GM12864 (cell line): Measurements from ENCODE around the gene ECHDC1.
"Not testable (repeated sequence)": the region's sequence is repeated elsewhere in the genome, so short reads cannot be mapped to it uniquely, and the experiment has no call there.

Experiments used
- DNase-seq: peaks from one replicate; pipeline ENCODE4 v3.0.0-alpha.2; 2011; ENCODE audit warnings: low read depth
- H3K4me3 ChIP-seq: 2 replicates; pipeline ENCODE4 v1.5.1; 2011; ENCODE audit warnings: mild to moderate bottlenecking, low read depth, low read length, control low read depth
- TF ChIP-seq, protein P1 (sequence below): IDR thresholded peaks from 2 replicates; pipeline ENCODE4 v1.5.1; 2011; ENCODE audit warnings: low read depth, mild to moderate bottlenecking, moderate library complexity, low read length, control low read depth, inconsistent platforms; ENCODE audit errors: missing control alignments

The ECHDC1 gene, protein sequence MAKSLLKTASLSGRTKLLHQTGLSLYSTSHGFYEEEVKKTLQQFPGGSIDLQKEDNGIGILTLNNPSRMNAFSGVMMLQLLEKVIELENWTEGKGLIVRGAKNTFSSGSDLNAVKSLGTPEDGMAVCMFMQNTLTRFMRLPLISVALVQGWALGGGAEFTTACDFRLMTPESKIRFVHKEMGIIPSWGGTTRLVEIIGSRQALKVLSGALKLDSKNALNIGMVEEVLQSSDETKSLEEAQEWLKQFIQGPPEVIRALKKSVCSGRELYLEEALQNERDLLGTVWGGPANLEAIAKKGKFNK

DNA sequence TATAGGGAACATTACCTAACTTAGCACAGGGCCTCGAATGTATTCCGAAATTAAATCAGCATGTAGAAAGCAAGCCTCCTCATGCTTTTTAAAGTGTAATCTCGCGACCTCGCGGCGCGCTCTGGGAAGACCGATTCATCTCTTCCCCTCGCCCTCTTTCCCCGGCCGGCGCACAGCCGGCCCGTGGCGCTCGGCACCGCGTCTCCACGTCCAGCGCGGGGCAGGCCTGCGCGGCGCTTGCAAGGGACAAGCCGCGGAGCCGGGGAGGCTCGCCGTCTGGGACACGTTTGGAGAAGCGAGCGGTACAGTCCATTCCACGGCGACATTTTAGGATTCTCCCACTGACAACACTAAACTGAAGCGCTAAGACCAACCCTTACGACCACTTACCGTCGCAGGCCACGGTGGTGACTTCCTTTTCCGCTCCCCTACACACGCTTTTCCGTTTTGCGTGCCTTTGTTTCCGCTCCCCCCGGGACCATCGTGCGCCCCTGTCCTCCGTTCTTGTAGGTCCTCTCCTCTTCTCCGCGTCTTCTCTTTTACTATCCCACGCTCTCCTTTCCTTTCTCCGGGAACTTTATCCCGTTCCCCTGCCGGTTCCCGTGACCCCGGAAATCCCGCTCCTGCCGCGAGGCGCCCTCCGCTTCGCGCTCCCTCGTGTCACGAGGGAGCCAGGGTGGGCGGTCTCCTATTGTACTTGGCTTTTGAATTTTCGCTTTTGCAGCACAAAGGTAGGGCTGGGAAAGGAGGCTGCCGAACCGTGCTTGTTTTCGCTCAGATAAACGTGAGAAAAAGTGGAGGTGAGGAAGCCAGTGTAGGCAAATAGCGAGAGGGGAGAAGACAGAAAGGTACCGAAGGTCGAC lies at the start of gene ECHDC1:
TSS of gene ECHDC1 (minus strand) at position 664 of the 863 bp plus-strand sequence. CDS start 12,581 bp downstream, outside the sequence.
- H3K4me3 ChIP-seq, result peak within 1 kb of the TSS; percentile 75
- TF ChIP-seq, protein P1, sequence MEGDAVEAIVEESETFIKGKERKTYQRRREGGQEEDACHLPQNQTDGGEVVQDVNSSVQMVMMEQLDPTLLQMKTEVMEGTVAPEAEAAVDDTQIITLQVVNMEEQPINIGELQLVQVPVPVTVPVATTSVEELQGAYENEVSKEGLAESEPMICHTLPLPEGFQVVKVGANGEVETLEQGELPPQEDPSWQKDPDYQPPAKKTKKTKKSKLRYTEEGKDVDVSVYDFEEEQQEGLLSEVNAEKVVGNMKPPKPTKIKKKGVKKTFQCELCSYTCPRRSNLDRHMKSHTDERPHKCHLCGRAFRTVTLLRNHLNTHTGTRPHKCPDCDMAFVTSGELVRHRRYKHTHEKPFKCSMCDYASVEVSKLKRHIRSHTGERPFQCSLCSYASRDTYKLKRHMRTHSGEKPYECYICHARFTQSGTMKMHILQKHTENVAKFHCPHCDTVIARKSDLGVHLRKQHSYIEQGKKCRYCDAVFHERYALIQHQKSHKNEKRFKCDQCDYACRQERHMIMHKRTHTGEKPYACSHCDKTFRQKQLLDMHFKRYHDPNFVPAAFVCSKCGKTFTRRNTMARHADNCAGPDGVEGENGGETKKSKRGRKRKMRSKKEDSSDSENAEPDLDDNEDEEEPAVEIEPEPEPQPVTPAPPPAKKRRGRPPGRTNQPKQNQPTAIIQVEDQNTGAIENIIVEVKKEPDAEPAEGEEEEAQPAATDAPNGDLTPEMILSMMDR, result no peak
- no peak for DNase-seq

DNA sequence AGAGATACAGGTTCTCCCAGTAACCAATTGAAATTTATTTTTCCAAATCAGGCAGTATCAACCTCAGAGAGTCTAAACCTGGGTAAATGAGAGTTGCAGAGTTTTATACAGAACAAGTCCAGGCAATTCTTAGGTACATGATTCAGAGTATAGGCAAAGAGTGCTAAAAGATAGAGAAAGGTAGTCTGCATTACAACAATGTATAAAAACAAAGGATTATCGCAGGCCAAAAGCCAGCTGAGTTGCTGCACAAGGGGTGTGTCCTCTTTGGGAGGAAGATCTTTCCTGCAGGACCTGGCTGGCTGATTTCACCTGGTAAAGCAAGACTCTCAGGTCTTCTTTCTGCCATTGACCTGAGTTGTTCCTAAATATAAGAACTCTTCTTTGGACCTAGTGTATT lies 48.9 kb upstream of the ECHDC1 start:
- DNase-seq, result no peak
- TF ChIP-seq, protein P1, result no peak
- no peak overlapping the region for H3K4me3 ChIP-seq

DNA sequence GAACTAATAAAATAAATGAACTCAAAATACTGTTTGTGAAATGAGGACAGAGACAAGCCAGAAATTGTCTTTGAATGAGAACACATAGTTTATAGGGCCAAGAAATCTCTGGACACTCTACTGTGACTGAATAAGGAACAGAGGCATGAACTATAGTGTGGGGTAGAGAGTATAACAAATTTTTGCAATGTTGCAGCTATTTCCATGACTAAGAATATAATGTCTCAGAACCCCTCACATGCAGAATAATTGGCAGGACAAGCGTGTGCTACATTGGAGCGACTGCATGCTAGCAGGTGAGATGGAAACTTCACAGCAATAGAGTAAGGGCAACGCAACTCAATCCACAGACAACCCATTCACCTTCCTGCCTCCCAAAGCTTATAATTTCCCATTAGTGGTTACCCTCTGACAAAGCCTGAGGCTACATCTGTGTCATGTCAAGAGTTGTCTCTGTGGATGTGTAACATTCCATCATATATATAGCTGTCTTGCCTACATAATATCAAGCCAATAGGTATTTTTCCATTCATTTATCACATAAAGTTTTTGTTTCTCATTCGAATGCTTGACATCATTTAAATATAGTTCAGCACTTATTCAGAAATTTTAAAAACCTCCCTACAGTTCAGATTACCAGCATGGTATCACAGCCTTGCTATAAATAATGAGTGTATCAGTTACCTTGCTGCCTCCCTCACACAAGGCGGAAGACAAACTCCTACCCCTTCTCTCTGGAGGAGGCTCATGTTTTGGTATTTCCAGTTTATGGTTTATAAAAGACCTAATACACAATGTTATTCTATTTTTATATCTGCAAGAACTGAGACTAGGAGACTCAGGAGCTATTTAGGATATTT lies 47.9 kb upstream of the ECHDC1 start:
- DNase-seq, result no peak
- no peak overlapping the region for H3K4me3 ChIP-seq
- TF ChIP-seq, protein P1, result no peak

DNA sequence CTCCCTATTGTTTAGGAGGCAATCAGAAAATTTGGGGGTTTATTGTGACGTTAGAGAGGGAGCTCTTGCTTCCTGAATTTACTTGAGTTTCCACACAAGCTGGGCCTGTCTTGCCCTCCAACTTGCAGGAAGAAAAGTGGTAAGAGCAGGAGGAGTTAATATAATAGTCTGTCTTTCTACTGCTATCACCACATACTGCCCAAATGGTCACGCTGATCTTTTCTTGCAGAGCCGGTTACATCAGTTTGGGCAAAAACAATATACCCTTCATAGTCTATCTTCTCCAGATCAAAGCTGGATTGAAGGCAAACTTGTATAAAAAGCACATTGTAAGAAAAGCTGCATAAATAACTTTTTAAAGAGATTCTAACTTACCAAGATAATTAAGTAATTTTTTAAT lies 46.3 kb upstream of the ECHDC1 start:
- TF ChIP-seq, protein P1, result no peak
- H3K4me3 ChIP-seq, result no peak overlapping the region
- no peak for DNase-seq

DNA sequence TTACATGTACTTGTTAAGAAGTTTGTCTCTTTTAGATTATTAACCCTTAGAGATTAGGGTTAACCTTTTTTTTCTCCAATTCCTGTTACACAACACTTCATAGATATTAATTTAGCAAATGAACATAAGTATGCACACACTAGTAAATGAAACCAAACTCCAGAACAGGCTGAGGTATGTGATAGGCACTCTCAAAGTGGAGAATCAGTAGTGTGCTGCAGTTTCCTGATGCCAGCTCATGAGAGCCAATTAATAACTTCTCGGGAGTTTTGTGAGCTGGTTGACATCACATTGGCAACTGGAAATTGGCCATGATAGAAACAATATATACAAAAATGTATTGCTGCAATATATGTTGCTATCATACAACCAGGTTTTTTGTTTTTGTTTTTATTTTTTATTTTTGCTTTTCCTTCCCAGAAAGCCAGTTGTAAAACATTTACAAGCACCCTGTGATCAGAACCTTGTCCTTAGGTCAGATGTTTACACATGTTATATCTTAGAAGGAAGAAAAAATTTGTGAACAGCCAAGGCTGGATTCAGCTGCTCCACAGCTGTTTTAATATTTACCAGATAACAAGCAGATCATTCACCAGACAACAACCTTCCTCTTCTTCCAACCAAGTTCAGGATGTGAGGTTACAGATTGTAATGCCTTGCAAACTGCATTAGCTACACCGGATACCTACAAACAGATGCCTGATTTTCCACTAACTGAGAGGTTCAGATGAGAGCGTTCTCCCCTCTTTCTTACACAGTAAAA lies 42.4 kb upstream of the ECHDC1 start:
- TF ChIP-seq, protein P1, result no peak
- DNase-seq, result no peak
- no peak overlapping the region for H3K4me3 ChIP-seq

DNA sequence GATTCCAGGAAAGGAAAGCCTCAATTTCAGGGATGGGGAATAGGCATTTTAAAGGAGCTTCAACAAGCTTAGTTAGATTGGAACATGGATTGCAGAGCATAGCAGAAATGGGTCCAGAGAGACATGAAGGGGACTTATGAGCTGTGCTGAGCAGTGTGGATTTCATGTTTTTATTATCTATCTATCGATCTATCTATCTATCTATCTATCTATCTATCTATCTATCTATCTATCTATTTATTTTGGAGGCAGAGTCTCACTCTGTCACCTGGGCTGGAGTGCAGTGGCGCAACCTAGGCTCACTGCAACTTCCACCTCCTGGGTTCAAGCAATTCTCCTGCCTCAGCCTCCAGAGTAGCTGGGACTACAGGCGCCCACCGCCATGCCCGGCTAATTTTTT lies 41.4 kb upstream of the ECHDC1 start:
- not testable (repeated sequence) for DNase-seq, H3K4me3 ChIP-seq
